ENCODE data around the gene PDE1C.

DNA sequence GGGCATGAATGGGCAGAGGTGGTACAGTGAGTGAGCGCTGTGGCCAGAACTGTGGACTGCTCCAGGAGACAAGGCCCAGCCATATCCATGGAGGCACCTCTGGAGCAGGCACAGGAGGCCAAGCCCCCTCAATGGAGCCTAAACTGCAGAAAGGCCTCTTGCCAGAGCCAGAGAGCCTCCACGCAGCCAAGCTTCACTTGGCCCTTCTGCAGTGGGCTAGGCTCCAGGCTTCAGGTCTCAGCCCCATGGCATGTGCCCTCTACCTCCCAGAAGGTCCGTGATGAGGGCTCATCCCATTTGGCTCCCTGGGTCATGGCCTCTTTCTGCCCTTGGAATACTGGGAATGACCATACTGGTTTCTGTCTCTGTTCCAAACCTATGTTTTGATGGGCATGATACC, 8.9 kb downstream of the PDE1C start:
- TF ChIP-seq, protein P1, sequence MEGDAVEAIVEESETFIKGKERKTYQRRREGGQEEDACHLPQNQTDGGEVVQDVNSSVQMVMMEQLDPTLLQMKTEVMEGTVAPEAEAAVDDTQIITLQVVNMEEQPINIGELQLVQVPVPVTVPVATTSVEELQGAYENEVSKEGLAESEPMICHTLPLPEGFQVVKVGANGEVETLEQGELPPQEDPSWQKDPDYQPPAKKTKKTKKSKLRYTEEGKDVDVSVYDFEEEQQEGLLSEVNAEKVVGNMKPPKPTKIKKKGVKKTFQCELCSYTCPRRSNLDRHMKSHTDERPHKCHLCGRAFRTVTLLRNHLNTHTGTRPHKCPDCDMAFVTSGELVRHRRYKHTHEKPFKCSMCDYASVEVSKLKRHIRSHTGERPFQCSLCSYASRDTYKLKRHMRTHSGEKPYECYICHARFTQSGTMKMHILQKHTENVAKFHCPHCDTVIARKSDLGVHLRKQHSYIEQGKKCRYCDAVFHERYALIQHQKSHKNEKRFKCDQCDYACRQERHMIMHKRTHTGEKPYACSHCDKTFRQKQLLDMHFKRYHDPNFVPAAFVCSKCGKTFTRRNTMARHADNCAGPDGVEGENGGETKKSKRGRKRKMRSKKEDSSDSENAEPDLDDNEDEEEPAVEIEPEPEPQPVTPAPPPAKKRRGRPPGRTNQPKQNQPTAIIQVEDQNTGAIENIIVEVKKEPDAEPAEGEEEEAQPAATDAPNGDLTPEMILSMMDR (conservative IDR thresholded peaks at IDR 0.05): no peak
- no peak for TF ChIP-seq ZFX (IDR thresholded peaks at IDR 0.05)
